ENCODE results near the gene RTRAF. TPM values are rescaled to one million over a fixed set of nuclear protein-coding genes. Genes with fewer than 3 reads are reported as not detected.
A peak's percentile ranks its signal among the peaks of the same experiment; 100 is the strongest.

Gene RTRAF
- total RNA-seq, 3 donors from 2014 or later (not counting 1 experiment from before 2014, with no cell fraction given): 84.3 to 96.5 (median 92.7) TPM

DNA sequence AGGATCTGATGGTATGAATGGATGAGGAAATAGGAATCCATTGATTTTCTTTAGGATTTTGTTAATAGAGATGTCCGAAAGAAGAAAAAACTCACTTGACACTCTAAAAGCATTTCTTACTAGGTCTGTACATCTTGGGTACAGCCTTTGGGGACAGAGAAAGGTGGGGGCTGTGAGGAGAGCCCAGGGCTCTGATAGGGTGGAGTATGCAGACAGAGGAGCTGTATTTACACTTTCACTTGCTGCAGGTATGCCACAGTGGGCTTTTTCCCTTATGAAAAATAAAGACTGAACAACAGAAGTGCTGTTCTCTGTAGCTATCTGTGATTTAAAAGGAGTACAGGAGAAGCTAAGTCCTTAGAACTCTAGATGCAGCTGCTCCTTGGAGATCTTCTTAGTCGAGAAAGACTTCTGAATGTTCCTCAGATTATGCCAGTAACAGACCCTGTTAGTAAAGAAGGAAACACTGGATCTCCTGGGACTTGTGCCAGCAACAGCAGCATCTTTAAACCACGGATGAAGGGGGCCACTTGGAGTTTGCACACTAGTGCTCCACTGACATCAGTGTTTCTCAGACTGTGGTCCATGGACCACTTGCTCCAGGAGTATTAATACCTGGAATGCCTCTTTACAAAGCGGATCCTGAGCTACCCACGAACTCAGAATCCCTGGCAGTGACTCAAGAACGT lies 19.4 kb upstream of the RTRAF start:
- H3K27me3 ChIP-seq (ENCODE audit: control insufficient read depth, insufficient read depth, low read length): no peaks in the 10 kb centered on the region
- H3K27ac ChIP-seq (ENCODE audit: low read length): no peak overlapping the region
- peak overlapping the region; percentile 80 to 86 for H3K27ac Mint-ChIP-seq
- H3K9me3 ChIP-seq (ENCODE audit: control insufficient read depth, insufficient read depth, low read length): no peaks in the 10 kb centered on the region
- 74% methylated on average over 5 of the region's 6 CpGs for WGBS (ENCODE audit: insufficient coverage)
- H3K36me3 Mint-ChIP-seq: no peaks in the 10 kb centered on the region
- no peaks in the 10 kb centered on the region for H3K9me3 Mint-ChIP-seq
- ATAC-seq: no peak
- peaks cover 49 to 64% of the 10 kb centered on the region in 2 donors for H3K4me1 Mint-ChIP-seq
- TF ChIP-seq, protein P1, sequence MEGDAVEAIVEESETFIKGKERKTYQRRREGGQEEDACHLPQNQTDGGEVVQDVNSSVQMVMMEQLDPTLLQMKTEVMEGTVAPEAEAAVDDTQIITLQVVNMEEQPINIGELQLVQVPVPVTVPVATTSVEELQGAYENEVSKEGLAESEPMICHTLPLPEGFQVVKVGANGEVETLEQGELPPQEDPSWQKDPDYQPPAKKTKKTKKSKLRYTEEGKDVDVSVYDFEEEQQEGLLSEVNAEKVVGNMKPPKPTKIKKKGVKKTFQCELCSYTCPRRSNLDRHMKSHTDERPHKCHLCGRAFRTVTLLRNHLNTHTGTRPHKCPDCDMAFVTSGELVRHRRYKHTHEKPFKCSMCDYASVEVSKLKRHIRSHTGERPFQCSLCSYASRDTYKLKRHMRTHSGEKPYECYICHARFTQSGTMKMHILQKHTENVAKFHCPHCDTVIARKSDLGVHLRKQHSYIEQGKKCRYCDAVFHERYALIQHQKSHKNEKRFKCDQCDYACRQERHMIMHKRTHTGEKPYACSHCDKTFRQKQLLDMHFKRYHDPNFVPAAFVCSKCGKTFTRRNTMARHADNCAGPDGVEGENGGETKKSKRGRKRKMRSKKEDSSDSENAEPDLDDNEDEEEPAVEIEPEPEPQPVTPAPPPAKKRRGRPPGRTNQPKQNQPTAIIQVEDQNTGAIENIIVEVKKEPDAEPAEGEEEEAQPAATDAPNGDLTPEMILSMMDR (IDR thresholded peaks at IDR 0.05): no peak
- H3K4me1 ChIP-seq (ENCODE audit: control insufficient read depth, insufficient read depth, low read length): no peaks in the 10 kb centered on the region
- DNase-seq: no peak
- intact Hi-C loops (cut with micrococcal nuclease): no loop called here
- no peak overlapping the region for H3K4me3 Mint-ChIP-seq
- no peak overlapping the region for H3K4me3 ChIP-seq (ENCODE audit: low read length)
- no peaks in the 10 kb centered on the region for H3K27me3 Mint-ChIP-seq (ENCODE audit: low read depth in 2 of 2)
- peaks cover 35% of the 10 kb centered on the region for H3K36me3 ChIP-seq (ENCODE audit: control insufficient read depth, insufficient read depth, low read length)

- H3K27ac Mint-ChIP-seq: peak overlapping the region; percentile 80 to 86
- ATAC-seq (no peak), DNase-seq (no peak)
- no peaks in the 10 kb centered on the region for H3K27me3 ChIP-seq (ENCODE audit: control insufficient read depth, insufficient read depth, low read length)
- no peaks in the 10 kb centered on the region for H3K4me1 ChIP-seq (ENCODE audit: control insufficient read depth, insufficient read depth, low read length)
- no peak overlapping the region for H3K4me3 Mint-ChIP-seq
- H3K4me1 Mint-ChIP-seq: peaks cover 37 to 47% of the 10 kb centered on the region in 2 donors
- H3K9me3 Mint-ChIP-seq: no peaks in the 10 kb centered on the region
- H3K4me3 ChIP-seq (ENCODE audit: low read length): no peak overlapping the region
- TF ChIP-seq, protein P1 (IDR thresholded peaks at IDR 0.05): no peak
- WGBS (ENCODE audit: insufficient coverage): 97% methylated on average over 6 of the region's 7 CpGs
- no peaks in the 10 kb centered on the region for H3K36me3 Mint-ChIP-seq
- no peak overlapping the region for H3K27ac ChIP-seq (ENCODE audit: low read length)
- intact Hi-C loops (cut with micrococcal nuclease): no loop called here
- no peaks in the 10 kb centered on the region for H3K27me3 Mint-ChIP-seq (ENCODE audit: low read depth in 2 of 2)
- peaks cover 19% of the 10 kb centered on the region for H3K36me3 ChIP-seq (ENCODE audit: control insufficient read depth, insufficient read depth, low read length)
- no peaks in the 10 kb centered on the region for H3K9me3 ChIP-seq (ENCODE audit: control insufficient read depth, insufficient read depth, low read length)
Measured at GRCh38 chr14:51972566-51972965, 16.8 kb upstream of the RTRAF start.

DNA sequence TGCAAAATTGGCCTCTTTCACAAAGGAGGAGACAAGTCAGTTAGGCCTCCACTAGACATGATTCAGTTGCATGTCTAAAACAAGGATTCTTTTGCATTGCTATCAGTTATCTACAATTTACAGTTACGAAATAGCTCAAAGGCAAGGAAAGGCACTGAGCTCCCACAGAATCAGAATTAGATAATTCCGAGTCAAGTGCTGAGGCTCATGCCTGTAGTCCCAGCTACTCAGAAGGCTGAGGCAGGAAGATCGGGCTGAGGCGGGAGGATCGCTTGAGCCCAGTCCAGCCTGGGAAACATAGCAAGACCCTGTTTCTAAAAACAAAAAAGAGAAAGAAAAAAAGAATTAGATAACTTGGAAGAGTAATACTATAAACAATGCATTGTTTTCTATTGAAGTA lies 12.3 kb upstream of the RTRAF start:
- no peaks in the 10 kb centered on the region for H3K9me3 Mint-ChIP-seq
- H3K4me3 Mint-ChIP-seq: no peak overlapping the region
- H3K36me3 ChIP-seq (ENCODE audit: control insufficient read depth, insufficient read depth, low read length): no peaks in the 10 kb centered on the region
- H3K36me3 Mint-ChIP-seq: no peaks in the 10 kb centered on the region
- TF ChIP-seq, protein P1 (IDR thresholded peaks at IDR 0.05): no peak
- no peak overlapping the region for H3K4me3 ChIP-seq (ENCODE audit: low read length)
- peaks cover 19 to 28% of the 10 kb centered on the region in 2 donors for H3K4me1 Mint-ChIP-seq
- DNase-seq: no peak
- H3K27me3 ChIP-seq (ENCODE audit: control insufficient read depth, insufficient read depth, low read length): no peaks in the 10 kb centered on the region
- H3K27me3 Mint-ChIP-seq (ENCODE audit: low read depth in 2 of 2): no peaks in the 10 kb centered on the region
- no peak overlapping the region for H3K27ac Mint-ChIP-seq
- H3K9me3 ChIP-seq (ENCODE audit: control insufficient read depth, insufficient read depth, low read length): no peaks in the 10 kb centered on the region
- H3K4me1 ChIP-seq (ENCODE audit: control insufficient read depth, insufficient read depth, low read length): peaks cover 7% of the 10 kb centered on the region
- WGBS (ENCODE audit: insufficient coverage): 97% methylated on average over 5 of the region's 5 CpGs
- no peak overlapping the region for H3K27ac ChIP-seq (ENCODE audit: low read length)
- intact Hi-C loops (cut with micrococcal nuclease): loop anchor here (5.0 kb wide), 3 partner anchors 45 to 695 kb away; partner anchors contain the start of gene GNG2
- no peak for ATAC-seq

All from natural killer cell (primary cell).